Skeletal muscle tissue (tissue), 4 donors: ENCODE data around the gene PTS. TPM values are rescaled to one million over a fixed set of nuclear protein-coding genes. Genes with fewer than 3 reads are reported as not detected.

Source experiments
- H3K27ac ChIP-seq: one replicate; pipeline ENCODE4 v1.7.0; 2013; ENCODE audit warnings: mild to moderate bottlenecking, low read depth, low read length, inconsistent platforms
- H3K27me3 ChIP-seq, 3 donors: one replicate each; pipeline ENCODE4 v1.7.0; 2013; ENCODE audit warnings: low read length in 3 of 3; ENCODE audit not compliant: control insufficient read depth in 3 of 3, insufficient read depth in 3 of 3
- H3K36me3 ChIP-seq, 3 donors: one replicate each; pipeline ENCODE4 v1.7.0; 2013; ENCODE audit warnings: low read length in 3 of 3; ENCODE audit not compliant: control insufficient read depth in 3 of 3, insufficient read depth in 3 of 3
- H3K4me1 ChIP-seq, 3 donors: one replicate each; pipeline ENCODE4 v1.7.0; 2013; ENCODE audit warnings: low read length in 3 of 3, mild to moderate bottlenecking in 3 of 3; ENCODE audit not compliant: control insufficient read depth in 3 of 3, insufficient read depth in 3 of 3
- H3K4me3 ChIP-seq, 3 donors: one replicate each; pipeline ENCODE4 v1.7.0; 2013; ENCODE audit warnings: low read length in 3 of 3
- H3K9ac ChIP-seq, 3 donors: one replicate each; pipeline ENCODE4 v1.7.0; 2013; ENCODE audit warnings: low read length in 3 of 3, mild to moderate bottlenecking in 3 of 3, moderate library complexity in 2 of 3, low read depth in 1 of 3
- H3K9me3 ChIP-seq, 3 donors: one replicate each; pipeline ENCODE4 v1.7.0; 2013; ENCODE audit warnings: low read length in 3 of 3; ENCODE audit not compliant: control insufficient read depth in 3 of 3
- total RNA-seq: library from RNA; depleted of rRNA; stranded (reverse); fragments of >200 nt; gene quantifications from one replicate; pipeline ENCODE4 v1.2.3, GENCODE V29; 2014
- donor health status: Osteomylitis.

Gene PTS
- total RNA-seq, 1 donor from 2014 or later = 13.0 TPM

GRCh38 chr11:112249871-112250610, 23.8 kb downstream of the PTS start:
- no peaks in the 10 kb centered on the region for H3K27me3 ChIP-seq
- no peak overlapping the region for H3K27ac ChIP-seq
- no peak overlapping the region for H3K4me3 ChIP-seq
- no peaks in the 10 kb centered on the region for H3K9me3 ChIP-seq
- H3K36me3 ChIP-seq = no peaks in the 10 kb centered on the region
- no peak overlapping the region for H3K9ac ChIP-seq
- no peaks in the 10 kb centered on the region for H3K4me1 ChIP-seq

DNA sequence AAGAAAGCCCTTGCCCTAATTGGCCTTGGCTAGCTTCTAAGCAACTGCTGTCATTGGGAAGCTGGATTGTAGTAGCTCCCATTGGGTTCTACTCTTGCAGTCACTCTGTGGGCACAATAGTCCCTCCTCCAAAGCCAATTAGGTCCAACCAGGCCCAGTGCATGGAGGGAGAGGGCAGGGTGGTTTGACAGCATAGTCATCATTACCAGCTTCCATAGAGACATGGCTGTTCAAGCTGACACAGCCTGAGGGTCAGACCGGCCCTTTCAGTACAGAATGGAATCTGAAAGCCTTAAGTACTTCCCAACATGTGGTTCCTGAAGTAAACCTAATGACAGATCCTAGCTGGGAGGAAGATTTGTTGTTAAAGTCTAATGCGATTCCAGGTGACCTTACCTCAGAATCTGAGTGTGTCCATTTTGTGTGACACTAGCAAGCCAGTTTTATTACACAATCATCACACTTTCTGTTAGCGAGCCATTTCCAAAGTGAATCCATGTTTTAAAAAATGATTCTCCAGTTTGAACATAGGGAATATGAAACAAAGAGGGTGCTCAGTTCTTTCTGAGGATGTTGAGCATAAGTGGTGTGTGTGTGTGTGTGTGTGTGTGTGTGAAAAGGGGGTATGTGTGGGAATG, 27.5 kb downstream of the PTS start:
- H3K9ac ChIP-seq = no peak overlapping the region
- no peak overlapping the region for H3K27ac ChIP-seq
- no peaks in the 10 kb centered on the region for H3K4me1 ChIP-seq
- no peak overlapping the region for H3K4me3 ChIP-seq
- H3K36me3 ChIP-seq = no peaks in the 10 kb centered on the region
- no peaks in the 10 kb centered on the region for H3K27me3 ChIP-seq
- H3K9me3 ChIP-seq = no peaks in the 10 kb centered on the region

DNA sequence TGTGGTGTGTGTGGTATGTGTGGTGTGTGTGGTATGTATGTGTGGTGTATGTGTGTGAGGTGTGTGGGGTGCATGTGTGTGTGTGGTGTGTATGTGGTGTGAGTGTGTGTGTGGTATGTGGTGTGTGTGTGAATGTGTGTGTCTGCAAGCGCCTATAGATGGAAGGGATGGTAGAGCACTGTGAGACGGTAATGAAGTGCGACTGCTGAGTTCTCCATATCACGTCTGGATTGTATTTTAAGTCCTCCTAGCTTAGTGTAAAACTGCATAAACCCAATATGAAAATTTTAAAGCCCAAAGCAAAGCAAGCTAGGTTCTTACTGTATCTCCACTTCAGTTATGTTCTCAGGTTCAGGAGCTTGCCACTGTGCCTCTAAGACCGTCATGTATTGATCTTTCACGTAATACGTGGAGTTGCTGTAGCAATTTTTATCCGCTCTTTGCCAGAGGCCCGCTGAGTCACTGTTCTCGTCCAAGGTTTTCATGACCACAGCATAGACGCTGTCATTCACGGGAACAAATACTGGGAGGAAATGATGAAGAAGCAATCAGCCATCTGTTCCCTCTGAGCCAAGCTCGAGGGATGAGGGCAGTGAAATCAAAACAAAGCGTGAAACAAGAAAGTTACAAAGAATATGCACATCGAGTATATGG, 29.0 kb downstream of the PTS start:
- no peak overlapping the region for H3K4me3 ChIP-seq

DNA sequence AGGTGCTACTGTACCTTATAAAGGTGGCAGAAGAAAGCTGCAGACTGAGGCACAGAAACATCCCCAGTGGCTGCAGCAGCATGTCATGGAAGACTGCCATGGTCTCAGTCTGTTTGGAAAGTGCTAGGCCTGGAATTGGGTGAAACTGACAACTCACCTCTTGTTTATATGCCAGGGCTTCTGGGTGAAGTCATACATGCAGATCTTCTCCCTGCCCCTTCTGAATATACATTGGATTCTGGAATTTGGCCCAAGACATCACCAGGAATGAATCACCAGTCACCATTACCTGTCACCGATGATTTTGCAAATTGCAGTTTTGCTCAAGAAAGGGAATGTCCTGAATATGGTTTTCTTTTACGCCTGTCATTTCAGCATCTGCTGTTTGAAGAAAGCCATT, 34.3 kb downstream of the PTS start, which contains the start of gene PLET1:
Gene PLET1 (minus strand): TSS at position 371 of the 400 bp plus-strand sequence. CDS start 271 bp downstream, at position 100.
- Histone ChIP-seq H3K9ac (no peak within 1 kb of the TSS), H3K9me3 (no peaks in the 10 kb centered on the region), H3K36me3 (no peaks in the 10 kb centered on the region), H3K27me3 (no peaks in the 10 kb centered on the region), H3K4me1 (no peaks in the 10 kb centered on the region), H3K4me3 (no peak within 1 kb of the TSS), H3K27ac (no peak within 1 kb of the TSS)

More for the DNA sequence above, 29.0 kb downstream of the PTS start:
- no peaks in the 10 kb centered on the region for H3K9me3 ChIP-seq
- no peaks in the 10 kb centered on the region for H3K36me3 ChIP-seq
- no peaks in the 10 kb centered on the region for H3K27me3 ChIP-seq
- H3K27ac ChIP-seq = no peak overlapping the region
- H3K4me1 ChIP-seq = no peaks in the 10 kb centered on the region
- H3K9ac ChIP-seq = no peak overlapping the region

DNA sequence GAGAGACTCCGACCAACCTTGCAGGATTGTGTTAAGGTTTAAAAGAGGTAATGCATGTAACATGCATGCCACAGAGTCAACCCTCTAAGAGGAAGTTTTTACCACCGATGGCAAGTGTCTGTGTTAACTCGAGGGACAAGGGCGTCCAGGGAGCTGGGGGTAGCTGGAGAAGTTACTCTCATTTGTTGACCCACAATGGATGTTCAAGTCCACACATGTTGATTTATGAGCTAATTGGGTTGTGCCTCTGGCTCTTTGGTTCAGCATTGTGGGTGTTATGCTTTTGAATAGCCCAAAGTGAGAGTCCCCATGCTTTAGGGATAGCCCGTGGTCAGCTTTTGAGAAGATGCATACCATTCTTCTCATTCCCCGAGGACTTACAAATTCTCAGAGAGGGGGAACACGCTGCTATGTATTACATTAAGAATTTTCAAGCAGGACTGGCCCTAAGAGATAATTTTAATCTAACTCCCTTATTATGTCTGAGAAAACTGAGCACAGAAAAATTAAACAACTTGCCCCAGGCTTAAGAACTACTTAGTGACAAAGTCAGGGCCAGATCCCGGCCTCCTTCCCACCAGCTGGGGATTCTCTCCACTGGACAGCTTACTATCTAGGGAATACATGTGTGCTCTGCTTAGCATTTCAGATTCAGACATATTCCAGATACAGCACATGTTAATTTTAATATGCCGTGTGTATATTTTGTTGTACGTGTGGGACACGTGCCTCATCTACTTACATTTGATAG, 39.6 kb downstream of the PTS start:
- Histone ChIP-seq H3K9me3 (no peaks in the 10 kb centered on the region), H3K4me1 (peaks cover 0 to 3% (median 0%) of the 10 kb centered on the region in 3 donors), H3K27me3 (no peaks in the 10 kb centered on the region), H3K4me3 (no peak overlapping the region), H3K27ac (no peak overlapping the region), H3K9ac (no peak overlapping the region), H3K36me3 (no peaks in the 10 kb centered on the region)

DNA sequence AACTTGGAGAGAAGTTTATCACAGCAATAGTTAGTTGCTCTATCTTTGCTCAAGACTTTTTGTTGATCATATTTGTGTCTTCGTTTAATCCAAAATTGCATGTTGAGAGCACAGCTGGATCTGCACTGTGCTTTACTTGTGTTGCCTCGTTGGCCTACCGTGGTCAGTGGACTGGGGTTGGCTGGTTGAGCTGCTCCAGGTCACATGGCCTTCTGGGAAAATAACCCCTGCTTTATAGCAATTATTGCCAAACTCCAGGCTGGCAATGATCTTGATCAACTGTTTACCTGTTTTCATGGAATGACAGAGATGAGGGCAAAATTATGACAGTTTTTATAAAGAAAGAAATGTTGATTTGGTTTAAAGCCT, 40.2 kb downstream of the PTS start:
- H3K27me3 ChIP-seq = no peaks in the 10 kb centered on the region
- no peak overlapping the region for H3K9ac ChIP-seq
- no peak overlapping the region for H3K4me3 ChIP-seq
- no peaks in the 10 kb centered on the region for H3K9me3 ChIP-seq
- H3K4me1 ChIP-seq = peaks cover 0 to 3% (median 0%) of the 10 kb centered on the region in 3 donors
- no peak overlapping the region for H3K27ac ChIP-seq
- no peaks in the 10 kb centered on the region for H3K36me3 ChIP-seq

- H3K9ac ChIP-seq = no peak overlapping the region
- peaks cover 0 to 3% (median 0%) of the 10 kb centered on the region in 3 donors for H3K4me1 ChIP-seq
- no peak overlapping the region for H3K27ac ChIP-seq
Observed at GRCh38 chr11:112267188-112267591, 41.0 kb downstream of the PTS start.

GRCh38 chr11:112268406-112268805, 42.2 kb downstream of the PTS start:
- H3K9ac ChIP-seq = no peak overlapping the region
- no peaks in the 10 kb centered on the region for H3K9me3 ChIP-seq
- no peak overlapping the region for H3K27ac ChIP-seq
- H3K36me3 ChIP-seq = no peaks in the 10 kb centered on the region
- peaks cover 0 to 3% (median 0%) of the 10 kb centered on the region in 3 donors for H3K4me1 ChIP-seq
- H3K27me3 ChIP-seq = no peaks in the 10 kb centered on the region
- no peak overlapping the region for H3K4me3 ChIP-seq

More at GRCh38 chr11:112267188-112267591, 41.0 kb downstream of the PTS start:
- no peak overlapping the region for H3K4me3 ChIP-seq
- no peaks in the 10 kb centered on the region for H3K36me3 ChIP-seq
- no peaks in the 10 kb centered on the region for H3K9me3 ChIP-seq
- H3K27me3 ChIP-seq = no peaks in the 10 kb centered on the region

GRCh38 chr11:112269139-112269538, 42.9 kb downstream of the PTS start:
- H3K4me1 ChIP-seq = peaks cover 0 to 3% (median 0%) of the 10 kb centered on the region in 3 donors
- no peaks in the 10 kb centered on the region for H3K9me3 ChIP-seq
- no peak overlapping the region for H3K27ac ChIP-seq
- H3K9ac ChIP-seq = no peak overlapping the region
- no peaks in the 10 kb centered on the region for H3K36me3 ChIP-seq
- no peak overlapping the region for H3K4me3 ChIP-seq
- no peaks in the 10 kb centered on the region for H3K27me3 ChIP-seq
